Peyer's patch (tissue), 4 donors: ENCODE results near the gene RXRG.

Source experiments
- CTCF ChIP-seq, 6 experiments: fragments of 450-650 bp in 4 of 6; fragments of 200-600 bp in 2 of 6; sonication (generic) in 1 of 6; IDR thresholded peaks; one replicate each; pipeline ENCODE4 v1.5.1; 2017 to 2019; ENCODE audit warnings: antibody characterized with exemption in 6 of 6, mild to moderate bottlenecking in 3 of 6, moderate library complexity in 1 of 6
- POLR2A ChIP-seq, 2 donors: fragments of 450-650 bp; IDR thresholded peaks; one replicate each; pipeline ENCODE4 v1.5.1; 2017; ENCODE audit warnings: antibody characterized with exemption in 2 of 2, mild to moderate bottlenecking in 2 of 2, moderate library complexity in 2 of 2

DNA sequence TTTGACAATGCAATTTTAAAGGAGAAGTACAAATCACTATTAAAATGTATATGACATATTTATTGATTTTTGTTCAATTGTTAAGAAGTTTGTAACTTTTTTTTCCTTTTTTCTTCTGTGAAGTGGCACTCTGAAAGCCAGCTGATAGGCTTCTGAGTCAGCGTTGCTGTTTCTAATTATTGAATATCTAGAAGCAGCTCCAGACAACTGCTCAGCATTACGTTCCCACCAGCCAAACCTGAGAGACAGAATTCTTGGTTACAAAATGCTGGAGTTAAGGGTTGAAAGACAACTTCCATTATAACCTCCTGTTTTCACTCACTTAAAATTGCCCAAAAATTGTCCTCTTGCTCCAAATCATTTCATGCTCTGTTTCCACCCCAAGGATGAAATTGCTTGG, 57.0 kb downstream of the RXRG start:
- TF ChIP-seq CTCF (IDR thresholded peaks at IDR 0.05) (no peak), POLR2A (IDR thresholded peaks at IDR 0.05) (no peak)
